Measurements from ENCODE around the gene SRSF8. TPM values are rescaled to one million over a fixed set of nuclear protein-coding genes. Genes with fewer than 3 reads are reported as not detected.

The SRSF8 gene
- total RNA-seq, 1 donor from 2014 or later = 33.3 TPM

DNA sequence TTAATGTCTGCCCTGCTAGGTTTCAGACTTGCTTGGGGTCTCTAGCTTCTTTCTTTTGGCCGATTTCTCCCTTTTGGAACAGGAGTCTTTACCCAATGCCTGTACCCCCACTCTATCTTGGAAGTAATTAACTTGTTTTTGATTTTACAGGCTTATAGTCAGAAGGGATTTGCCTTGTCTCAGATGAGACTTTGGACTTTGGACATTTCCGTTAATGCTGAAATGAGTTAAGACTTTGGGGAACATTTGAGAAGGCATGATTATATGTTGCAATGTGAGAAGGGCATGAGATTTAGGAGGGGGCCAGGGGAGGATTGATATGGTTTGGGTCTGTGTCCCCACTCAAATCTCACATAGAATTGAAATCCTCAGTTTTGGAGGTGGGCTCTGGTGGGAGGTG lies 12.4 kb upstream of the SRSF8 start:
- no peak for DNase-seq (ENCODE audit: low spot score in 2 of 2, unreplicated experiment in 2 of 2)
- TF ChIP-seq, protein P1, sequence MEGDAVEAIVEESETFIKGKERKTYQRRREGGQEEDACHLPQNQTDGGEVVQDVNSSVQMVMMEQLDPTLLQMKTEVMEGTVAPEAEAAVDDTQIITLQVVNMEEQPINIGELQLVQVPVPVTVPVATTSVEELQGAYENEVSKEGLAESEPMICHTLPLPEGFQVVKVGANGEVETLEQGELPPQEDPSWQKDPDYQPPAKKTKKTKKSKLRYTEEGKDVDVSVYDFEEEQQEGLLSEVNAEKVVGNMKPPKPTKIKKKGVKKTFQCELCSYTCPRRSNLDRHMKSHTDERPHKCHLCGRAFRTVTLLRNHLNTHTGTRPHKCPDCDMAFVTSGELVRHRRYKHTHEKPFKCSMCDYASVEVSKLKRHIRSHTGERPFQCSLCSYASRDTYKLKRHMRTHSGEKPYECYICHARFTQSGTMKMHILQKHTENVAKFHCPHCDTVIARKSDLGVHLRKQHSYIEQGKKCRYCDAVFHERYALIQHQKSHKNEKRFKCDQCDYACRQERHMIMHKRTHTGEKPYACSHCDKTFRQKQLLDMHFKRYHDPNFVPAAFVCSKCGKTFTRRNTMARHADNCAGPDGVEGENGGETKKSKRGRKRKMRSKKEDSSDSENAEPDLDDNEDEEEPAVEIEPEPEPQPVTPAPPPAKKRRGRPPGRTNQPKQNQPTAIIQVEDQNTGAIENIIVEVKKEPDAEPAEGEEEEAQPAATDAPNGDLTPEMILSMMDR (IDR thresholded peaks at IDR 0.05; ENCODE audit: unreplicated experiment) = no peak
- Mint-ChIP-seq H3K9me3 (peaks cover 3% of the 10 kb centered on the region), H3K27me3 (ENCODE audit: low read depth) (peaks cover 25% of the 10 kb centered on the region), H3K27ac (no peak overlapping the region), H3K4me1 (peaks cover 7% of the 10 kb centered on the region), H3K4me3 (no peak overlapping the region), H3K36me3 (no peaks in the 10 kb centered on the region)

GRCh38 chr11:95055283-95055897 lies 11.3 kb upstream of the SRSF8 start:
- no peaks in the 10 kb centered on the region for H3K36me3 Mint-ChIP-seq
- H3K9me3 Mint-ChIP-seq = peaks cover 3% of the 10 kb centered on the region
- DNase-seq (ENCODE audit: low spot score in 2 of 2, unreplicated experiment in 2 of 2) = no peak
- H3K27me3 Mint-ChIP-seq (ENCODE audit: low read depth) = peaks cover 27% of the 10 kb centered on the region
- H3K4me3 Mint-ChIP-seq = no peak overlapping the region
- H3K27ac Mint-ChIP-seq = no peak overlapping the region
- TF ChIP-seq, protein P1 (IDR thresholded peaks at IDR 0.05; ENCODE audit: unreplicated experiment) = no peak
- H3K4me1 Mint-ChIP-seq = peaks cover 7% of the 10 kb centered on the region

DNA sequence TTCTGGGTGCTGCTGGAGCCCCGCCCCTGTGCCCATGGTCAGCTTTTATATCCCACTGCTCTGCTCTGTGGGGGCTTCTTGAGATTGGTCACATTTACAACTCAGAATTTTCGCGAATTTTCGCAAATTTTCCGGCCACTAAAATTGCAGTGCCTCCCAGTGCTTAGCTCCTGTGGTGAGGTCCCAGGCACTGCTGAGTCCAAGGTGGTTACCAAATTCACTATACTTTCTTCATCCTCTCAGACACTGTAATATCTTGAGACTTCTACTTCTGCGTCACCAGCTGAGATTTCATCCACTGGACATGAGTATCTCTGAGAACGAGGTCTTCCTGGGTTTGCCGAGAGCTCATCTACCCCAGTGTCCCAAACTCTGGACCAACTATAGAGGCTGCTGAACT lies 8.8 kb upstream of the SRSF8 start:
- Mint-ChIP-seq H3K9me3 (peaks cover 3% of the 10 kb centered on the region), H3K27ac (no peak overlapping the region), H3K4me1 (peaks cover 7% of the 10 kb centered on the region), H3K4me3 (no peak overlapping the region), H3K27me3 (ENCODE audit: low read depth) (peaks cover 30% of the 10 kb centered on the region), H3K36me3 (no peaks in the 10 kb centered on the region)
- TF ChIP-seq, protein P1 (IDR thresholded peaks at IDR 0.05; ENCODE audit: unreplicated experiment) = no peak
- no peak for DNase-seq (ENCODE audit: low spot score in 2 of 2, unreplicated experiment in 2 of 2)

DNA sequence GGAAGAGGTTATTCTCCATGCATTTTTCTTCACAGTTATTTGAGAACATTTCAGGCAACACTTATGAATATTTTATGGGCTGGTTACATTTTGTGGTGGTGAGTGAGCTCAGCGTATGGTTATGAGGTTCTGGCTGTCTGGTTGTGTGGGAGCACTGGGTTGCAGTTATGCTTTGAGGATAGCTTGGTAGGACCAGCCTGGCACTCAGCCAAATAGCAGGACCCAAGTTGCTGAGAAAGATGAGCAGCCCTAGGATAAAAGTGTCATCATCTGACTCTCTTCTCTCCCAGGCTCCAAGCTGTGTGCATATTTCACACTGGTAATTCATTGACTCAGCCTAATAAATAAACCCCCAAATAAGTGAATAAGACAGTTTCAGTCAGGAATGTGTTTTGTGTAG lies 8.1 kb upstream of the SRSF8 start:
- Mint-ChIP-seq H3K9me3 (no peaks in the 10 kb centered on the region), H3K4me1 (peaks cover 7% of the 10 kb centered on the region), H3K27ac (no peak overlapping the region), H3K4me3 (no peak overlapping the region), H3K36me3 (no peaks in the 10 kb centered on the region), H3K27me3 (ENCODE audit: low read depth) (peaks cover 25% of the 10 kb centered on the region)
- TF ChIP-seq, protein P1 (IDR thresholded peaks at IDR 0.05; ENCODE audit: unreplicated experiment) = no peak
- no peak for DNase-seq (ENCODE audit: low spot score in 2 of 2, unreplicated experiment in 2 of 2)

DNA sequence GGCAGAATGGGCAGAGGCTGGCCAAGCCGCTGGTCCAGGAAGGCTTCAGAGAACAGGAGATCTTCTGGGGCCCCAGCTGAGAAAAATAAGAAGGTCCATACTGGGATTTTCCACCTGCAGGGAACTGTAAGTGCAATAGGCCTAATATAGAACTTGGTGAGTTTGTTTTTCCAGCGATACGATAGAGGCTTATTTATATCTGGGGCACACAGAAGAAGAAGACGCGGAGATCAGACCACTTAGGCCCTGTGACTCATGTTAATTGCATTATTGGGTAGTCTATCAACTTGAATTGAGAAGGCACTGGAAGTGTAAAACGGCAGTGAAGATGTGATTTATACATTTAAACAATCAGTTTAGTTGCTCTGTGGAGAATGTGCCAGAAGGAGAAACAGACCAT lies 7.7 kb upstream of the SRSF8 start:
- no peaks in the 10 kb centered on the region for H3K36me3 Mint-ChIP-seq
- H3K27me3 Mint-ChIP-seq (ENCODE audit: low read depth) = peaks cover 21% of the 10 kb centered on the region
- H3K27ac Mint-ChIP-seq = no peak overlapping the region
- peaks cover 7% of the 10 kb centered on the region for H3K4me1 Mint-ChIP-seq
- no peaks in the 10 kb centered on the region for H3K9me3 Mint-ChIP-seq
- TF ChIP-seq, protein P1 (IDR thresholded peaks at IDR 0.05; ENCODE audit: unreplicated experiment) = no peak
- DNase-seq (ENCODE audit: low spot score in 2 of 2, unreplicated experiment in 2 of 2) = no peak
- H3K4me3 Mint-ChIP-seq = no peak overlapping the region

DNA sequence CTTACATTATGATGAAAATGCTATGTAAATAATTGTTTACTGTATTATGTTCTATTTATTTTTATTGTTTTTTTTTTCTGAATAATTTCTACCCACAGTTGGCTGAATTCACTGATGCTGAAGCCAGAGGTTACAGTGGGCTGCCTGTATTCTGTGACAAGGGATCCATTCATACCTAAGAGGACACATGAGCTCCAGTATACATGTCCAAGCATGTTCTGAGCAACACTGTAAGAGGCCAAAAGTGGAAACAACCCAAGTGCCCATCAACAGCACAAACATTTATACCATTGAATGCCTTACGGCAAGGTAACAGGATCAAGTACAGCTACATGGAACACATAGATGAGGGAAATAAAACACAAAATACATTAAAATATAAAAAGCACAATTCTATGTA lies 1.4 kb upstream of the SRSF8 start:
- no peak overlapping the region for H3K27ac Mint-ChIP-seq
- no peak for DNase-seq (ENCODE audit: low spot score in 2 of 2, unreplicated experiment in 2 of 2)
- H3K27me3 Mint-ChIP-seq (ENCODE audit: low read depth) = peaks cover 5% of the 10 kb centered on the region
- H3K9me3 Mint-ChIP-seq = no peaks in the 10 kb centered on the region
- no peak overlapping the region for H3K4me3 Mint-ChIP-seq
- H3K36me3 Mint-ChIP-seq = no peaks in the 10 kb centered on the region
- H3K4me1 Mint-ChIP-seq = peaks cover 19% of the 10 kb centered on the region
- TF ChIP-seq, protein P1 (IDR thresholded peaks at IDR 0.05; ENCODE audit: unreplicated experiment) = no peak
